Measurements from ENCODE around the gene RASGRF1. TPM values are rescaled to one million over a fixed set of nuclear protein-coding genes. Genes with fewer than 3 reads are reported as not detected.

RASGRF1 gene
- total and polyA plus RNA-seq, 5 experiments from 2014 or later: 0.14 TPM; not detected in 4

GRCh38 chr15:78938658-78939488 lies 151.7 kb downstream of the RASGRF1 start:
- POLR2A ChIA-PET: no interaction called here

GRCh38 chr15:78937132-78937739 lies 153.3 kb downstream of the RASGRF1 start:
- ATAC-seq: peak in 1 of 2 donors; percentile 22
- H3K4me3 Mint-ChIP-seq: peak overlapping the region in 1 of 10 donors; percentile 36
- DNase-seq: peak in 1 of 10 donors; percentile 36

More at GRCh38 chr15:78938658-78939488, 151.7 kb downstream of the RASGRF1 start:
- Mint-ChIP-seq H3K27ac (peak overlapping the region in 1 of 10 donors; percentile 63), H3K9me3 (no peaks in the 10 kb centered on the region), H3K27me3 (peaks cover 5 to 17% (median 8%) of the 10 kb centered on the region in 5 donors), H3K36me3 (peaks cover 0 to 2% (median 0%) of the 10 kb centered on the region in 3 donors), H3K4me3 (peak overlapping the region in 2 of 10 donors; percentile 36 to 52), H3K4me1 (peaks cover 0 to 57% (median 8%) of the 10 kb centered on the region in 4 donors)
- ATAC-seq (peak in 1 of 2 donors; percentile 58), DNase-seq (peak in 1 of 10 donors; percentile 6)

GRCh38 chr15:78934655-78935023 lies 155.9 kb downstream of the RASGRF1 start:
- H3K27ac Mint-ChIP-seq: peak overlapping the region in 1 of 10 donors; percentile 0
- H3K4me3 Mint-ChIP-seq: peak overlapping the region in 1 of 10 donors; percentile 48
- no peak for DNase-seq
- peaks cover 5 to 11% (median 8%) of the 10 kb centered on the region in 5 donors for H3K27me3 Mint-ChIP-seq
- ATAC-seq: no peak
- H3K9me3 Mint-ChIP-seq: no peaks in the 10 kb centered on the region
- H3K4me1 Mint-ChIP-seq: peaks cover 0 to 39% (median 9%) of the 10 kb centered on the region in 4 donors
- POLR2A ChIA-PET: no interaction called here
- H3K36me3 Mint-ChIP-seq: peaks cover 0 to 2% (median 0%) of the 10 kb centered on the region in 3 donors

More at GRCh38 chr15:78937132-78937739, 153.3 kb downstream of the RASGRF1 start:
- peak overlapping the region in 3 of 10 donors; percentile 46 to 58 (median 48) for H3K27ac Mint-ChIP-seq
- no peaks in the 10 kb centered on the region for H3K9me3 Mint-ChIP-seq
- H3K36me3 Mint-ChIP-seq: peaks cover 0 to 2% (median 0%) of the 10 kb centered on the region in 3 donors
- POLR2A ChIA-PET: no interaction called here
- peaks cover 5 to 13% (median 8%) of the 10 kb centered on the region in 5 donors for H3K27me3 Mint-ChIP-seq
- peaks cover 0 to 45% (median 8%) of the 10 kb centered on the region in 4 donors for H3K4me1 Mint-ChIP-seq

- no peak for ATAC-seq
- POLR2A ChIA-PET: no interaction called here
- DNase-seq: no peak
- H3K9me3 Mint-ChIP-seq: no peaks in the 10 kb centered on the region
- H3K4me1 Mint-ChIP-seq: peaks cover 0 to 34% (median 7%) of the 10 kb centered on the region in 4 donors
- peaks cover 0 to 2% (median 0%) of the 10 kb centered on the region in 3 donors for H3K36me3 Mint-ChIP-seq
- peaks cover 5 to 11% (median 8%) of the 10 kb centered on the region in 5 donors for H3K27me3 Mint-ChIP-seq
- H3K4me3 Mint-ChIP-seq: no peak overlapping the region
- H3K27ac Mint-ChIP-seq: no peak overlapping the region
These were observed 156.5 kb downstream of the RASGRF1 start for GRCh38 chr15:78933823-78934654.

GRCh38 chr15:78933187-78933822 lies 157.3 kb downstream of the RASGRF1 start:
- Mint-ChIP-seq H3K4me3 (no peak overlapping the region), H3K27me3 (peaks cover under 1 to 6% (median 4%) of the 10 kb centered on the region in 5 donors), H3K36me3 (peaks cover 0 to 2% (median 0%) of the 10 kb centered on the region in 3 donors), H3K4me1 (peaks cover 0 to 27% (median 4%) of the 10 kb centered on the region in 4 donors), H3K9me3 (no peaks in the 10 kb centered on the region), H3K27ac (peak overlapping the region in 2 of 10 donors; percentile 19 to 69)
- no peak for DNase-seq
- no peak for ATAC-seq
- POLR2A ChIA-PET: no interaction called here

- DNase-seq (no peak), ATAC-seq (no peak)
- no peak overlapping the region for H3K4me3 Mint-ChIP-seq
- peaks cover 0 to 20% (median 5%) of the 10 kb centered on the region in 4 donors for H3K4me1 Mint-ChIP-seq
- peaks cover 0 to 2% (median 0%) of the 10 kb centered on the region in 3 donors for H3K36me3 Mint-ChIP-seq
- no peaks in the 10 kb centered on the region for H3K9me3 Mint-ChIP-seq
- POLR2A ChIA-PET: no interaction called here
- peaks cover 0 to 3% (median 0%) of the 10 kb centered on the region in 5 donors for H3K27me3 Mint-ChIP-seq
- H3K27ac Mint-ChIP-seq: no peak overlapping the region
These were observed 158.2 kb downstream of the RASGRF1 start for GRCh38 chr15:78932258-78932808.

GRCh38 chr15:78931439-78932257 lies 158.9 kb downstream of the RASGRF1 start:
- peaks cover 0 to 13% (median 4%) of the 10 kb centered on the region in 4 donors for H3K4me1 Mint-ChIP-seq
- H3K36me3 Mint-ChIP-seq: peaks cover 0 to 2% (median 0%) of the 10 kb centered on the region in 3 donors
- DNase-seq: no peak
- ATAC-seq: no peak
- no peak overlapping the region for H3K27ac Mint-ChIP-seq
- no peak overlapping the region for H3K4me3 Mint-ChIP-seq
- POLR2A ChIA-PET: no interaction called here
- peaks cover 0 to 3% (median 0%) of the 10 kb centered on the region in 5 donors for H3K27me3 Mint-ChIP-seq
- no peaks in the 10 kb centered on the region for H3K9me3 Mint-ChIP-seq

GRCh38 chr15:78930577-78931388 lies 159.8 kb downstream of the RASGRF1 start:
- no peak overlapping the region for H3K27ac Mint-ChIP-seq
- peaks cover 0 to 7% (median 3%) of the 10 kb centered on the region in 4 donors for H3K4me1 Mint-ChIP-seq
- H3K36me3 Mint-ChIP-seq: peaks cover 0 to 2% (median 0%) of the 10 kb centered on the region in 3 donors
- peak overlapping the region in 1 of 10 donors; percentile 14 for H3K4me3 Mint-ChIP-seq
- DNase-seq: no peak
- POLR2A ChIA-PET: no interaction called here
- peaks cover 0 to 3% (median 0%) of the 10 kb centered on the region in 5 donors for H3K27me3 Mint-ChIP-seq
- no peaks in the 10 kb centered on the region for H3K9me3 Mint-ChIP-seq
- peak in 1 of 2 donors; percentile 9 for ATAC-seq

- H3K9me3 Mint-ChIP-seq: no peaks in the 10 kb centered on the region
- DNase-seq (no peak), ATAC-seq (no peak)
- H3K36me3 Mint-ChIP-seq: peaks cover 0 to 2% (median 2%) of the 10 kb centered on the region in 3 donors
- peak overlapping the region in 1 of 10 donors; percentile 82 for H3K27ac Mint-ChIP-seq
- H3K4me3 Mint-ChIP-seq: no peak overlapping the region
- peaks cover 0 to 3% (median 0%) of the 10 kb centered on the region in 5 donors for H3K27me3 Mint-ChIP-seq
- H3K4me1 Mint-ChIP-seq: peaks cover 0 to 9% (median 3%) of the 10 kb centered on the region in 4 donors
- POLR2A ChIA-PET: no interaction called here
These were observed 160.9 kb downstream of the RASGRF1 start for GRCh38 chr15:78929536-78930264.

- no peaks in the 10 kb centered on the region for H3K27me3 Mint-ChIP-seq
- POLR2A ChIA-PET: interaction anchor here (0.7 kb wide), 1 partner anchor 53 kb away, joined by 3 read pairs; no protein-coding TSS in a partner anchor
- H3K27ac Mint-ChIP-seq: peak overlapping the region in 1 of 10 donors; percentile 9
- no peaks in the 10 kb centered on the region for H3K9me3 Mint-ChIP-seq
- no peak overlapping the region for H3K4me3 Mint-ChIP-seq
- H3K4me1 Mint-ChIP-seq: peaks cover 0 to 9% (median 2%) of the 10 kb centered on the region in 4 donors
- DNase-seq: no peak
- ATAC-seq: no peak
- peaks cover 0 to 6% (median 2%) of the 10 kb centered on the region in 3 donors for H3K36me3 Mint-ChIP-seq
These were observed 161.9 kb downstream of the RASGRF1 start for GRCh38 chr15:78928616-78929093.

All from naive thymus-derived CD8-positive, alpha-beta T cell (primary cell).